Trophoblast cell (in vitro differentiated cells and primary cell): ENCODE results near the gene GRB14.
"Not testable (repeated sequence)": the region's sequence is repeated elsewhere in the genome, so short reads cannot be mapped to it uniquely, and the experiment has no call there.

Experiments
- DNase-seq, 2 donors: peaks; one replicate each; pipeline ENCODE4 v3.0.0-alpha.2; 2016
- H2AFZ ChIP-seq: 2 replicates; pipeline ENCODE4 v1.6.1; 2013; ENCODE audit warnings: low read length, moderate library complexity, mild to moderate bottlenecking; ENCODE audit not compliant: insufficient read depth, poor library complexity
- H2AK5ac ChIP-seq: 2 replicates; pipeline ENCODE4 v1.6.1; 2013; ENCODE audit warnings: mild to moderate bottlenecking, low read length
- H2BK120ac ChIP-seq: 2 replicates; pipeline ENCODE4 v1.6.1; 2013; ENCODE audit warnings: low read length, mild to moderate bottlenecking, moderate library complexity; ENCODE audit not compliant: insufficient read depth, poor library complexity
- H2BK12ac ChIP-seq: 2 replicates; pipeline ENCODE4 v1.6.1; 2013; ENCODE audit warnings: mild to moderate bottlenecking, low read length, moderate library complexity
- H2BK5ac ChIP-seq: 2 replicates; pipeline ENCODE4 v1.6.1; 2013; ENCODE audit warnings: low read length, low read depth, moderate library complexity, mild to moderate bottlenecking; ENCODE audit not compliant: poor library complexity
- H3K14ac ChIP-seq: 2 replicates; pipeline ENCODE4 v1.6.1; 2013; ENCODE audit warnings: mild to moderate bottlenecking, low read length
- H3K18ac ChIP-seq: 2 replicates; pipeline ENCODE4 v1.6.1; 2013; ENCODE audit warnings: mild to moderate bottlenecking, low read length
- H3K23ac ChIP-seq: 2 replicates; pipeline ENCODE4 v1.6.1; 2013; ENCODE audit warnings: low read length
- H3K27ac ChIP-seq: 2 replicates; pipeline ENCODE4 v1.5.1; 2013; ENCODE audit warnings: low read depth, mild to moderate bottlenecking, inconsistent platforms, low read length, moderate library complexity
- H3K27me3 ChIP-seq: 2 replicates; pipeline ENCODE4 v1.6.1; 2013; ENCODE audit warnings: inconsistent platforms, mild to moderate bottlenecking, low read length, moderate library complexity; ENCODE audit not compliant: insufficient read depth
- H3K36me3 ChIP-seq, 2 experiments: 1 replicate in 1 of 2; 2 replicates in 1 of 2; pipeline ENCODE4 v1.6.1; 2013; ENCODE audit warnings: low read length in 2 of 2, mild to moderate bottlenecking in 2 of 2, moderate library complexity in 1 of 2; ENCODE audit not compliant: insufficient read depth in 2 of 2, control insufficient read depth in 1 of 2
- H3K4ac ChIP-seq: 2 replicates; pipeline ENCODE4 v1.6.1; 2013; ENCODE audit warnings: low read depth, mild to moderate bottlenecking, low read length, moderate library complexity
- H3K4me1 ChIP-seq, 2 experiments: 1 replicate in 1 of 2; 2 replicates in 1 of 2; pipeline ENCODE4 v1.6.1; 2013; ENCODE audit warnings: low read length in 2 of 2, mild to moderate bottlenecking in 2 of 2, moderate library complexity in 1 of 2; ENCODE audit not compliant: insufficient read depth in 2 of 2, control insufficient read depth in 1 of 2
- H3K4me2 ChIP-seq: 2 replicates; pipeline ENCODE4 v1.6.1; 2013; ENCODE audit warnings: inconsistent platforms, mild to moderate bottlenecking, low read length, moderate library complexity
- H3K4me3 ChIP-seq: 2 replicates; pipeline ENCODE4 v1.5.1; 2013; ENCODE audit warnings: mild to moderate bottlenecking, low read depth, low read length, inconsistent platforms
- H3K79me1 ChIP-seq: one replicate; pipeline ENCODE4 v1.6.1; 2013; ENCODE audit warnings: low read length
- H3K79me2 ChIP-seq: 2 replicates; pipeline ENCODE4 v1.6.1; 2013; ENCODE audit warnings: low read length, mild to moderate bottlenecking; ENCODE audit not compliant: control insufficient read depth, insufficient read depth, poor library complexity
- H3K9ac ChIP-seq: 2 replicates; pipeline ENCODE4 v1.6.1; 2013; ENCODE audit warnings: mild to moderate bottlenecking, low read length
- H3K9me3 ChIP-seq: 2 replicates; pipeline ENCODE4 v1.6.1; 2013; ENCODE audit warnings: low read depth, mild to moderate bottlenecking, control low read depth, inconsistent platforms, low read length; ENCODE audit not compliant: insufficient read depth
- H4K12ac ChIP-seq: 2 replicates; pipeline ENCODE4 v1.6.1; 2013; ENCODE audit warnings: low read depth, mild to moderate bottlenecking, low read length, moderate library complexity
- H4K8ac ChIP-seq: 2 replicates; pipeline ENCODE4 v1.6.1; 2013; ENCODE audit warnings: low read depth, mild to moderate bottlenecking, low read length, moderate library complexity
- H4K91ac ChIP-seq: one replicate; pipeline ENCODE4 v1.6.1; 2013; ENCODE audit warnings: low read depth, mild to moderate bottlenecking, low read length, moderate library complexity
- WGBS: extraction: QIAGEN DNeasy Blood & Tissue Kit; methylation state at CpG from one replicate; pipeline ENCODE4 v1.1.7; 2013; ENCODE audit warnings: missing lambda C conversion rate; ENCODE audit not compliant: insufficient read length, insufficient coverage; ENCODE audit errors: extremely low coverage; 5-methylcytosine and 5-hydroxymethylcytosine counted together

The GRB14 gene

DNA sequence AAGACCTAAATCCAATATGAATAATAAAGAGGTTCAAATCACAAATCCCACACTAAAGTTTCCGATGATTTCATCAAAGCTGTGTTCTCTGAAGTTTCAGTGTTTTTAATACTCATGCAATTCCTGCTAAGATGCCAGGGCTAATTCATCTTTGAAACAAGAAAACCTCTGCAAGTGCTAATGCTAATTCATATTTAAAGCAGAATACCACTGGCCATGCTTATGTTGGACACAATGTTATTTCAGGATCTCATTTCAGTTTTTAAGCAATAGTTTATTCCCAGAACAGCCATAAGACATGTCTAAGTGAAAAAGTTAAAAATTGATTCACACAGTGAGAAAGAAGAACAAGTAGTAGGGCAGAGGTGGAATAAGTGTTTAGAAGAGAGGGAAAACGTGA lies 62.8 kb downstream of the GRB14 start:
- no peak overlapping the region for H3K23ac ChIP-seq
- no peak overlapping the region for H3K4me2 ChIP-seq
- DNase-seq, result no peak
- no peak overlapping the region for H3K9ac ChIP-seq
- H2BK5ac ChIP-seq, result no peak overlapping the region
- H3K4me1 ChIP-seq, result no peaks in the 10 kb centered on the region
- H2BK120ac ChIP-seq, result no peak overlapping the region
- no peak overlapping the region for H4K91ac ChIP-seq
- no peak overlapping the region for H2BK12ac ChIP-seq
- no peaks in the 10 kb centered on the region for H3K9me3 ChIP-seq
- H2AFZ ChIP-seq, result no peak overlapping the region
- H3K18ac ChIP-seq, result no peak overlapping the region
- no CpG with 5 or more reads among the region's 2 CpGs for WGBS
- H3K79me1 ChIP-seq, result no peaks in the 10 kb centered on the region
- no peak overlapping the region for H2AK5ac ChIP-seq
- H3K27ac ChIP-seq, result no peak overlapping the region
- H3K4ac ChIP-seq, result no peak overlapping the region
- H3K4me3 ChIP-seq, result no peak overlapping the region
- no peaks in the 10 kb centered on the region for H3K36me3 ChIP-seq
- H3K27me3 ChIP-seq, result no peaks in the 10 kb centered on the region
- H3K14ac ChIP-seq, result no peak overlapping the region
- no peak overlapping the region for H4K12ac ChIP-seq
- no peak overlapping the region for H4K8ac ChIP-seq
- H3K79me2 ChIP-seq, result no peaks in the 10 kb centered on the region

DNA sequence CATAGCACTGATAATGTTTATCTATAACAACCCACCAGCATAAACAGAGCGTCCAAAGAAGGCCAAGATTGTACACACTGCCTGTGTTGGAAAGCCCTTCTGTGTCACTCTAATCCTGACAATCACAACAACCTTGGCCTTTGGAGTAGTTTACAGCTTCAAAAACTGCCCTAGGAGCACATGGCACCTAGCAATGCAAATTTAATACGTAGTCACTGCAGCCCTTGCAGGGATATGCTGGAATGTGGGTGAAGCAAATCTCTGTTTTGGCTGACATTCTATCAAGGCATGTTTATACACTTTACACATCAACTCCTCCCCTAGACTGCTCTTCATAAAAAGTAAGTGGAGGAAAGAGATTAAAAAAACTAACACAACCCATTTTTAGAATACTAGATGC lies 66.8 kb downstream of the GRB14 start:
- H3K27me3 ChIP-seq, result no peaks in the 10 kb centered on the region
- H3K9ac ChIP-seq, result no peak overlapping the region
- no peak overlapping the region for H3K4me2 ChIP-seq
- no peaks in the 10 kb centered on the region for H3K36me3 ChIP-seq
- H3K9me3 ChIP-seq, result no peaks in the 10 kb centered on the region
- no peak overlapping the region for H3K4ac ChIP-seq
- H3K79me2 ChIP-seq, result no peaks in the 10 kb centered on the region
- H2BK120ac ChIP-seq, result no peak overlapping the region
- DNase-seq, result no peak
- no peak overlapping the region for H3K23ac ChIP-seq
- no peak overlapping the region for H3K4me3 ChIP-seq
- no peaks in the 10 kb centered on the region for H3K79me1 ChIP-seq
- no peak overlapping the region for H2BK12ac ChIP-seq
- no peak overlapping the region for H3K14ac ChIP-seq
- no peak overlapping the region for H4K8ac ChIP-seq
- WGBS, result no CpG with 5 or more reads among the region's 2 CpGs
- no peak overlapping the region for H3K18ac ChIP-seq
- no peak overlapping the region for H4K91ac ChIP-seq
- H2AK5ac ChIP-seq, result no peak overlapping the region
- H2BK5ac ChIP-seq, result no peak overlapping the region
- no peaks in the 10 kb centered on the region for H3K4me1 ChIP-seq
- no peak overlapping the region for H2AFZ ChIP-seq
- no peak overlapping the region for H4K12ac ChIP-seq
- H3K27ac ChIP-seq, result no peak overlapping the region

DNA sequence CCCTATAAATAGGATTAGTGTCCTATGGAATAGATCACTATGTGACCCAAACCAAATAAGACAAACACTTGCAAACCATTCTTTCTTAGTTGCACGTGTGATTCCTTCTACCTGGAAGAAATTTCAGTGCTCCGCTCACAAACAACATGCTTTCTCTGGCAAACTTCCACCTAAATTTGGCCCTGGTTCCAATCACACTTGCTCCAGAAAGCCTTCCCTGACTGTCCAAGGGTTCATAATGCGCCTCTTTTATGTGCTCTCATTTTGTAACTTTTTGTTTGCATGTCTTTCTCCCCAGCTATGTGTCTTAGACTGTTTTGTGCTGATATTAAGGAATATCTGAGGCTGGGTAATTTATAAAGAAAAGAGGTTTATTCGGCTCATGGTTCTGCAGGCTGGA lies 69.8 kb downstream of the GRB14 start:
- WGBS, result no CpG with 5 or more reads among the region's 4 CpGs
- Histone ChIP-seq H3K23ac (no peak overlapping the region), H2BK120ac (no peak overlapping the region)

DNA sequence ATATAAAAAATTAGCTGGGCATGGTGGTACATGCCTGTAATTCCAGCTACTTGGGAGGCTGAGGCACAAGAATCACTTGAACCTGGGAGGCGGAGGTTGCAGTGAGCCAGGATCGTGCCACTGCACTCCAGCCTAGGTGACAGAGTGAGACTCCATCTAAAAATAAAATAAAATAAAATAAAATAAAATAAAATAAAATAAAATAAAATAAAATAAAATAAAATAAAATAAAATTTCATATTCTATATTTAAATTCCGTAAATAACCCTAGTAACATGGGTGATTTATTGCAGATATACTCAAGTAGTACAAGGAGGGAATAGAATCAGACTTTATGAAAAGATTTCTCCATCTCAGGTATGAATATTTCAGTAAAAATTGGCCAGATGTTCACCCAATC lies 71.6 kb downstream of the GRB14 start:
- H3K27ac ChIP-seq, H3K4me3 ChIP-seq, DNase-seq, H3K18ac ChIP-seq, H3K23ac ChIP-seq, H4K12ac ChIP-seq, H3K27me3 ChIP-seq, H3K14ac ChIP-seq, H4K8ac ChIP-seq, H3K9me3 ChIP-seq, H2AFZ ChIP-seq, H2BK5ac ChIP-seq, H3K79me2 ChIP-seq, H3K4me1 ChIP-seq, H2BK120ac ChIP-seq, H2BK12ac ChIP-seq, H3K79me1 ChIP-seq, H3K4me2 ChIP-seq, H3K4ac ChIP-seq, H3K9ac ChIP-seq, H3K36me3 ChIP-seq, H4K91ac ChIP-seq, H2AK5ac ChIP-seq: not testable (repeated sequence)
- WGBS, result no CpG with 5 or more reads among the region's 3 CpGs

More for the DNA sequence above, 69.8 kb downstream of the GRB14 start:
- Histone ChIP-seq H3K18ac (no peak overlapping the region), H3K27ac (no peak overlapping the region), H3K36me3 (no peaks in the 10 kb centered on the region), H3K14ac (no peak overlapping the region), H3K4me1 (no peaks in the 10 kb centered on the region), H3K4ac (no peak overlapping the region), H4K91ac (no peak overlapping the region), H3K79me1 (no peaks in the 10 kb centered on the region), H3K9ac (no peak overlapping the region), H3K4me2 (no peak overlapping the region), H2BK5ac (no peak overlapping the region), H4K12ac (no peak overlapping the region), H2AFZ (no peak overlapping the region), H3K79me2 (no peaks in the 10 kb centered on the region), H2AK5ac (no peak overlapping the region), H3K27me3 (no peaks in the 10 kb centered on the region), H2BK12ac (no peak overlapping the region), H3K9me3 (no peaks in the 10 kb centered on the region), H3K4me3 (no peak overlapping the region), H4K8ac (no peak overlapping the region)
- no peak for DNase-seq
